DND-41 (cell line): ENCODE measurements around the gene ABHD3.

Experiments
- CTCF ChIP-seq: IDR thresholded peaks from 2 replicates; pipeline ENCODE4 v1.5.1; 2012; ENCODE audit warnings: borderline replicate concordance, low read length, moderate library complexity, mild to moderate bottlenecking; ENCODE audit not compliant: poor library complexity, severe bottlenecking; ENCODE audit errors: extremely low read depth
- EZH2 ChIP-seq: IDR thresholded peaks from 3 replicates; pipeline ENCODE4 v1.6.1; 2012; ENCODE audit warnings: borderline replicate concordance, low read depth, mild to moderate bottlenecking, moderate library complexity, low read length, inconsistent platforms; ENCODE audit not compliant: severe bottlenecking

- TF ChIP-seq CTCF (no peak), EZH2 (no peak)
Measured at GRCh38 chr18:21604671-21605070, 99.9 kb downstream of the ABHD3 start.
